ENCODE results near the gene ADAD2. TPM values are rescaled to one million over a fixed set of nuclear protein-coding genes. Genes with fewer than 3 reads are reported as not detected.

The ADAD2 gene
- total RNA-seq (2022; extraction: Qiagen RNA extraction; ENCODE audit: low read depth), result not detected in 5 replicates

DNA sequence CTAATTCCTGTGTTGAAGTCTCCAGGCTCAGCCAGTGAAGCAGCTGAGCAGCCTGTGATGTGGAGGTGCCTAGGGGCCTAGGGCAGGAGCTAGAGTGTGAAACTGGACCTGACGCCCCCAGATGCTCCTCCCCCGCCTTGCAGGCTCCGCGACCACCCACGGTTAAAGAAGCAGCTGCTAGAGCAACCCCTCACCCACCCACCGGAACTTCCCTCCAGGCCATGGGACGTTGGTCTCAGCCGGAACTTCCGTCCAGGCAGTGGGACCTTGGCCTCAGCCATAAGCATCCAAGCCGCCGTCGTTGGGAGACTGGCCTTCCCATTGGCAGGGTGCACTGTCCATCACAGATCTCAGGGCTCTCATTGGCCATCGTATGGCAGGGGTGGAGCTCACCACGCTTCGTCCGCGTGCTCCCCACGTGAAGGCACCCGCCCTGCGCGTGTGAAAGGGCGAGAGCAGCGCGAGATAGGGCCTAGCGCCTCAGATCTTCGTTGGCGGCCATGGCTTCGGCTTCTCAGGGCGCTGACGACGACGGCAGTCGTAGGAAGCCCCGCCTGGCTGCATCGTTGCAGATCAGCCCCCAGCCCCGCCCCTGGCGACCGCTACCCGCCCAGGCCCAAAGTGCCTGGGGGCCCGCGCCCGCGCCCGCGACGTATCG is at the start of gene ADAD2:
TSS of gene ADAD2 (plus strand) at position 427 of the 658 bp plus-strand sequence. CDS start at position 501, 74 bp downstream.

DNA sequence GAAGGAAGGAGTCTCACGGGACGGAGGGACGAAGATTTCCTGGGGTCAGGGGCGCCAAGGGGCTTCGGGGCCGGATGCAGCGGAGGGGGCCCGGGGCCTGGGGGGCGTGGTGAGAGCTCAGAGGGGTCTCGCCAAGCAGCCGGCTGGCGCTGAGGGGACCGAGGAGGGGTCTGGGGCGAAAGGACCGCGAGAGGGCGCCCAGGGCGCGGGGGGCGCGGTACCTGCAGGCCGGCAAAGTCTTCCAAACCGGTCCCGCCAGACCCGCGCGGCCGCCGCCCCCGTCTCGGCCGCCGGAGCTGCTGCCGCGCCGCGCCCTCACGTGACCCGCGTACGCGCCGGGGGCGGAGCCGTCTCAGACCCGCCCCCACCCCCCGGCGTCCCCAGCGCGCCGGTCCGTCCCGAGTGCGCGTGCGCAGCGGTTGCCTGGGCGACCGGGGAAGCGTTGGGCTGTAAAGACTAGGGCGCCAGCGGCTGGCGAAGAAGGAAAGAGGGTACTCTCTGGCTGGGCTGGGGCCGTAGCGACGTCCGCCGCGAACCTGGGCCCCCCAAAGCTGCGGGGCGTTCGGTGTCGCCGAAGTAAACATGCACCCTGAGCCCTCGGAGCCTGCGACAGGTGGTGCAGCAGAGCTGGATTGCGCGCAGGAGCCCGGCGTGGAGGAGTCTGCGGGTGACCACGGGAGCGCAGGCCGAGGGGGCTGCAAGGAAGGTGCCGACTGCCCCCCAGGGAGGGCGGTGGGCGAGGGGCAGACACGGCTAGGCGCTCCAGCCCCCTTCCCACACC is 45.9 kb upstream of the ADAD2 start, which contains the start of the genes DNAAF1 and HSDL1:
TSS of gene DNAAF1 (plus strand) at position 450 of the 781 bp plus-strand sequence. CDS start at position 583, 133 bp downstream.
TSS of gene HSDL1 (minus strand) at position 319 of the 781 bp plus-strand sequence. CDS start 13,856 bp downstream, outside the sequence.

DNA sequence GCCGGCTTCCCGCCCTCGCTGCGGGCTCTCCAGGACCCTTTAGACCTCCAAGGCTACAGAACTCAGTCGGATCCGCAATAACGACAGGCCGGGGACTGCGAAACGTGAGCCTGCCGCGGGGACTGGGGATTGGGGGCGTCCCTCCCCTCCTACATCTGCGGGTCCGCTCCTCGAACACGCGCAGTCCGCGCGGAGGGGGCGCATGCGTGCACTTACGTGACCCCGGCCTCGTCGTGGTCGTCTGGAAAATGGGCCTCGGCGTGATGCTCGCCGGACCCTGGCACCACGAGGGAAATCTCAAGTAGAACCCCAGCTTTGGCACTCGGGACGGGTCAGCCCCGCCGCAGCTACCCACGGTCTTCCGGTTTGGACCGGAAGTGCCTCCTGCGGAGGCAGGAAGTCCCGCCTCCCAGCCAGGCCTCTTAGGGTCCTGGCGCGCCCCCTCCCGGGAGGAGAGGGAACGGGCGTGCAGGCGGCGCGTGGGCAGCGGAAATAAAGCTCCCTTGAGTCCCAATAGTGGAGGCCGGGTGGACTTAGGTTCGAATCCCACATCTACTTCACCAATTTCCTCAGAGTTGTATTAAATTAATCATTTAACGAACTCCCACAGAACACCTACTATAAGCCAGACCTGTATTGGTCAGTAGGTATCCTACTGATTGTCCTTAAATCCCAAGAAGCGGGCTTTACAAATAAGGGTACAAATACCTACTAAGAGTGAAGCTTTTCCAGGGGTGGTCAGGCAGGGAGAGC is 4.1 kb upstream of the ADAD2 start, which contains the start of gene TAF1C:
TSS of gene TAF1C (minus strand) at position 373 of the 753 bp plus-strand sequence. CDS start 2,069 bp downstream, outside the sequence.

DNA sequence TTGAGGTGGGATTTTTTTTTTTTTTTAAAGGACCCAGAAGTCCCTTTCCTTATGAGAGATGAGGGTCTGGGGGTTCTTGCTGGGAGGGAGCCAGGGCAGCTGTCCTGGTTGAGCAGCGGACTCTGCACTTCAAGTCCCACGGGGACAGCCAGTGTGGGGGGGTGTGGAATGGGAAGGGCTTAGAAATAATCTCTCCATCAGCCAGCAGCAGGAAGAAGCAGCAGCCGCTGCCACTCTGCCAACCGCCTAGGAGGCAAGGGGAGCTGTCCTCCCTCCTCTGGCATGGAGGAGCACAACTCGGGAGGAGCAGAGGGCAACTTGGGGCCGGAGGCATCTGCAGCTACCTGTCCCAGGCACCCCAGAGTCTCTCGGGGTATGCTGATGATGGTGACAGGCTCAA is 49.0 kb downstream of the ADAD2 start, which contains the start of gene KCNG4:
TSS of gene KCNG4 (minus strand) at position 104 of the 400 bp plus-strand sequence. CDS start 2,527 bp downstream, outside the sequence.

Other genes starting within 250 kb of the ADAD2 start
- gene OSGIN1, start 237.9 kb upstream of the ADAD2 start, total RNA-seq (2022; extraction: Qiagen RNA extraction; ENCODE audit: low read depth), result 18.7 to 43.3 TPM (median 26.7 TPM) in 5 replicates
- gene NECAB2, start 222.9 kb upstream of the ADAD2 start, total RNA-seq (2022; extraction: Qiagen RNA extraction; ENCODE audit: low read depth), result 1.9 to 2.9 TPM (median 2.4 TPM) in 5 replicates
- gene SLC38A8, start 148.4 kb upstream of the ADAD2 start, total RNA-seq (2022; extraction: Qiagen RNA extraction; ENCODE audit: low read depth), result not detected in 5 replicates
- 38.7 to 46.5 TPM (median 43.8 TPM) in 5 replicates for gene MBTPS1, start 74.2 kb upstream of the ADAD2 start, total RNA-seq (2022; extraction: Qiagen RNA extraction; ENCODE audit: low read depth)
- gene HSDL1, start 46.0 kb upstream of the ADAD2 start, total RNA-seq (2022; extraction: Qiagen RNA extraction; ENCODE audit: low read depth), result 16.9 to 19.1 TPM (median 18.7 TPM) in 5 replicates
- 0.21 to 0.47 TPM (median 0.43 TPM) in 5 replicates for gene DNAAF1, start 45.8 kb upstream of the ADAD2 start, total RNA-seq (2022; extraction: Qiagen RNA extraction; ENCODE audit: low read depth)
- gene TAF1C, start 4.1 kb upstream of the ADAD2 start, total RNA-seq (2022; extraction: Qiagen RNA extraction; ENCODE audit: low read depth), result 22.1 to 32.2 TPM (median 28.7 TPM) in 5 replicates
- gene KCNG4, start 48.9 kb downstream of the ADAD2 start, total RNA-seq (2022; extraction: Qiagen RNA extraction; ENCODE audit: low read depth), result not detected in 5 replicates
- 0.22 TPM in 1 of 5 replicates, not detected in the others for gene WFDC1, start 103.7 kb downstream of the ADAD2 start, total RNA-seq (2022; extraction: Qiagen RNA extraction; ENCODE audit: low read depth)
- 0.09 to 0.27 TPM (median 0.22 TPM) in 5 replicates for gene ATP2C2, start 177.4 kb downstream of the ADAD2 start, total RNA-seq (2022; extraction: Qiagen RNA extraction; ENCODE audit: low read depth)

All from A549 treated with GW870086 at 1 μM for 4 hours (cell line).